ENCODE data around the gene MLLT10.

MLLT10 gene

GRCh38 chr10:21501731-21502347 is 32.2 kb upstream of the MLLT10 start:
- DNase-seq, result no peak

GRCh38 chr10:21502348-21502740 is 31.7 kb upstream of the MLLT10 start:
- DNase-seq, result no peak

DNA sequence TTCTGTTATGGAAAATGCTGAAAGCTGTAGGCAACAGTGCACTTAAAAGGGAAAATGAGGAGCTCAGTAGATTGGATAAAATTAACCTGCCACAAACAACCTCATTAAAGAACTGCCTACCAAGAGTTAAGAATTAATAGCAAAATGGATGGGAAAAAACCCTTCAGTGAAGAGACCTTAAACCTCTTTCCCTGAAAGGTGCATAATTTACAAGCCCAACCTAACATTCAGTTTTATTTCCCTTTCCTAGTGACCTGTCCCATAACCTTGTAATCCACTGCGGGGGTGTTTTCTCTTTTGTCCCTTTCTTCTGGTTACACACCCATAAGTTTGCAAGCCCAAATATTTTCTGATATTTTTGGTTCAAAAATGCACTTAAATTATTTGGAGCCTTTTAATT is 30.5 kb upstream of the MLLT10 start:
- DNase-seq, result no peak

GRCh38 chr10:21505711-21506278 is 28.2 kb upstream of the MLLT10 start:
- DNase-seq, result no peak

DNA sequence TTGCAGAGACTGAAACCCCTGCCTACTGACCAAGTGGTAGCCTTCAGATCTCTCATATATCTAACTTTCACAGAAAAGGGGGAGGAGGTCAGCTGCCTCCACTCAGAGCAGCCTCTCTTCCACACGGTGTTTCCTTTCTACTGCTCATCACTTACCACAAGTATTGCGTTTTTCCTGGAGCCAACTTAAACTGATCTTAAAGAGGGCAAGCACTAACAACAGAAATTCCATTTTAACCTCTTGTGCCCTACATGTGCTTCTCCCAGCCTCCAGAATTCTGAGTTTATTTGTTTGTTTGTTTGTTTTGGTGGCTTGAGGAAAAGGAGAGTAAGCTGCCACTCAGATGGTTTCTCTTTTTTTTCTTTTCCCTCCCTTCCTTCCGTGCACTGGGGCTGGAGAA is 27.7 kb upstream of the MLLT10 start:
- DNase-seq, result no peak

- DNase-seq, result no peak
Observed at GRCh38 chr10:21507150-21507549, 26.9 kb upstream of the MLLT10 start.

DNA sequence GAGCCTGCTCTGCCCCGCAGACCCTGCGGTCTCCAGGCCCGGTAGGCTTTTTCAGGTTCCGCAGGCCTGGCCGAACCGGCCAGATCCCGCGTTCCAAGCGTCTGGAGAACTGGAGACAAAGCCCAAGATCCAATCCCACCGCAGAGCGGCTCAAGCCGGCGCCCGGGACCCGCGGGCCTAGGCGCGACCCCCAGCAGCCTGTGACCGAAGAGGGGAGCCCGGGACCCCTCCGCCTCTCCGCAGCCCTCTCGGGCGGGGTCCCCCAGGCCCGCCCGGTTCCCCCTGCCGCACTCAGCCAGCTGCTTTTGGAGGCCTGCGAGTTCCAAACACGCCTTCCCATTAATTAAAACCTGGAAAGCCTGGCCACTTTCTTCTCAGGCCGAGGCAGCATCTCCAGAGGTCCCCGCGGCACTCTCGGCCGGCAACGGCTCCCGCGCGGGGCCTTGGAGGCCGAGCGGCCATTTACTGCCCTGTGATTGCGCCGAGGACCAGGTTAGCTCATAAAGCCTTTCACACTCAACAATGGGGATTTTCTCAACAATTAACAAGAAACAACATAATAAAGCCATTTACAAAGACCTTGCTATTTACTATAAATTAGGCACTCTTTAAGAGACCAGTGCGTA is 25.2 kb upstream of the MLLT10 start:
- DNase-seq, result no peak

DNA sequence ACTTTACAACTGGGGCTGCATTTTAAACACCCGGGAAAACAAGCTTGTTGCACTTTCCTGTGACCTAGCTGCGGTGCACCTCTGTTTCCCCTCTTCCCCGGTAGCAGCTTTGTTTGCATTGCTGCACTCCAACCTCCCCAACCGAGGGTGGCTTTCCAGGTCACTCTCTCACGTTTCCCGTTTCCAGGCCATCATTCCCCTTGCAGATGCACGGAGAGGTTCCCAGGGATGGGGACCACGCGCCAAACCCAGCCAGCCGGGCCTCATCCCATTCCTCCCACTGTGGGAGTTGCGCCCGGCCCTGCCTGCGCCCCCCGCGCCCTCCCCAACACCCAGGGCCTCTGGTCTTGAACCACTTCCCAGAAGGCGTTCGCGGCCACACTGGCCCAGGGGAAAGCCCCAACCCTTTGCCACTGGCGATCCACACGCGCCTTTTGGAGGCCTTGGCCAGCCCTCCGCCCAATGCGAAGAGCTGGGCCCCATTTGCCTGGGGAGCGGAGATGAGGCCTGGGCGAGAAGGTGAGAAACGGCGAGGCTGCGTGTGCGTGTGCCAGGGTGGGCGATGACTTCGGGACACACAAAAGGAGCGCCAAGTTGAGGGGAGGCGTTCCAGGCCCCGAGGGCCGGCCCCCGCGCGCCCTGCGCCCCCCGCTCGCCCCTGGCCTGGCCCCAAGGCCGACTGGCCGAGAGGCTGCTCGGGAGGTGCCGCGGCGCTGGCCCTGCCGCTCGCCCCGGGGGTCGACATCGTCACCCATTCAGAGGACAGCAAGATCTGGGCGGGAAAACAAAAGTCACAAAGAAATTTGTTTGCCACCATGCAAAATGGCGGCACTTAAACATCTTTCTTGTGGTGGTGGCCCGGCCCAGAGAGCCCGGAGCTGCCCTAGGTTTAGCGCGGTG is 24.4 kb upstream of the MLLT10 start:
- no peak for DNase-seq

GRCh38 chr10:21510241-21511094 is 23.6 kb upstream of the MLLT10 start:
- no peak for DNase-seq

GRCh38 chr10:21511095-21511570 is 22.9 kb upstream of the MLLT10 start:
- no peak for DNase-seq

DNA sequence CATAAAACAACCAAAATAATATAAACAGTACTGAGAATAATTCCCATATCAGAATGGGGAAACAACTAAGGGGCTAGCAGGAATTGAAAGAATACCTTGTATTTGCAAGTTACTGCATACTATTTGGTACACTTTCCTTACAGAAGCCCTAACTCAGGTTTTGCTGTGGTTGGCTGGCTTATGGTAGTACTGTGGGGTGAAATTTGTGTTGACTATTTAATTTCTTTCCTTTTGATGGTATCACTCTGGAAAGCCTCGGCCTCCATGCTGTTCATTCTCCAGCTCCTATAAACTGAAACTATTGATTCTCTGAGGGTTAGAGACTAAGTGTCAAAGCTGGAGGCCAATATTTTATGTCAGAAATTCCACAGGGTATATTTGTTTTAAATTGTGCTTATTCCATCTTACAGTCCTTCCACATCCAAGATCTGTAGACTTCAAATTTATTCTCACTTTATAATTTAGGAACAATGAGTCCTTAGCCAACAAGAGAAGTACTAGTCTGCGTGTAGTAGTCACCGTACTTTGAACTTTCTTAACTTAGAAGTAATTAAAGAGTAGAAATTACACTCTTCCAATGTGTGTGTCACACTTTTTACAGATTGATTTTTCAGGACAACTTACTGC is 22.0 kb upstream of the MLLT10 start:
- DNase-seq, result no peak

GRCh38 chr10:21512573-21513404 is 21.2 kb upstream of the MLLT10 start:
- no peak for DNase-seq

DNA sequence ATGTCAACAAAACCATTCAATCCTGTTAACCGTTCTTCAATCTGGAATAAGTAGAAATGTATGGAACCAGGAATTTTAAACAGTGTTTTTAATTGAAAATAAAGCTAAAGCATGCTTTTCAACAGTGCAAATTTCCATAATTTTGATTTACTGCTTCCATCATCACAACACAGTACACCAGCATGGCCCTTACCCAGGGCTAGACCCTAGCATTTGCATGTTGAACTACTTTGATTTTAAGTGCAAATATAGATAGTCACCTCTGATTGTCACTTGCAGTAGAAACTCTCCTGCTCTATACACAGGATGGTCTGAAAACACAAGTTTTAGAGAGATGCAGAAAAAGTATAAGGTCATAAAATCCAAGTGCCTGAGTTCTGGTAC is 20.6 kb upstream of the MLLT10 start:
- DNase-seq, result no peak

- no peak for DNase-seq
Observed at GRCh38 chr10:21514129-21514817, 19.8 kb upstream of the MLLT10 start.

DNA sequence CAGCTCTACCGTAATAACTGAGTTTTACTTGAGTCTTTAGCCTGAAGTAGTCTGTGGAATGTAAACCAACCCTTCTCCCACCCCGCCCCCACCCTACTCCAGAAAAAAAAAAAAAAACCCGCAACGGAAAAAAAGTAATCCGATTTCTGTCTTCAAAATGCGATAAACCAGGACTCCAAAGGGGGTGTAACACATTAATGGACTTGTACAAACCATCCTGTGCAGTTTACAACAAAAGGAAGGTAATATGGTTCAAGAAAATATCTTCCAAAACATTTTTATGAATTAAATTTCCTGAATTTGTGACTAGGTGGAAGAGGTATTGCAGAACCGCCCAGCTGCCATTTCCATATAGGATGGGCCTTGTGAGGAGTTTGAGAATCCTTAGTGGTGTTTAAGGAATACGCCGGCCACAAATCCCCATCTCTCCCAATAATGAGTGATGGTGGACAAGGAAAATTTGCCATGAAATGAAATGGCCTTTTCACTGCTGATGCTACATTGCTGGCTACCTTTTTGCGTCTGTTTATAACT is 19.1 kb upstream of the MLLT10 start:
- DNase-seq, result no peak

DNA sequence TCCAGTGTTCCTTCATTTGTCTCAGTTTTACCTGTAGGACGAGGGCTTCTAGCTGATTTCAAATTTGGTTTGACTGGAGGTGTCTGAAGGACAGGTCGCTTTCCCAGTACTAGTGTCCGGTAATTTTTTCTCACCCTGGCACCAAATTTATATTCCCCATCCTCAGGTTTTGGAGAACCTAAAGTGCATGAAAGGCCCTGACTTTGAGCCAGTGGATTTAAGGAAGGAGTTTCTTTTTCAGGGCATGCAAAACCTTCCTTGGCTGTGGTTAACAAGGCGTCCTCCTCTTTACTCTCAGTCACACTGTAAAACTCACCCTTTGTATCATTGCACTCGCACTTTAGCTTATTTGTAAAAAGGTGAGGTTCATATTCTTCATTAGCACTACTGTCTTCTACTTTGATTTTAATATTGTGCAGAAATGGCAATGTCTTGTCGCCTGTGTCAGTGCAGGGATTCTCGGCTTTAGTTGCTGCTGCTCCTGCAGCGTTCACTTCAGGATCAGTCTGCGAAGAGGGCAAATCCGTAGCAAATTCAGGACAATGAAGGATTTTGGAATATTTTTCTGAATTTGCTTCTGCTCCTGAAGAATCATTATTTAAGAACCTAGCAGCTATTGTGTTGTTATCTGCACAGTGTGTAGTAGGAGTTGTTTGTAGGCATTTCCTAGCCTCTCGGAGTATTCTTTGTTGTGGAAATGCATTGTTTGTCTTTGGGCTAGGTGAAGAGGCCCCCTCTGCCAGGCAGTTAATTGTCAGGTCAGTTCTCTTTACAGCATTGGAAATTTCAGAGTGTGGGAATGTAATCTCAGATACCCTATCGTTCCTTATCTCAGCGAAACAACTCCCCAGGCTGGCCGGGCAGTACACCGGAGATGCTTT is 18.4 kb upstream of the MLLT10 start:
- no peak for DNase-seq

- no peak for DNase-seq
Observed at GRCh38 chr10:21516242-21517131, 17.5 kb upstream of the MLLT10 start.
